ENCODE measurements around the gene GNA15.

DNA sequence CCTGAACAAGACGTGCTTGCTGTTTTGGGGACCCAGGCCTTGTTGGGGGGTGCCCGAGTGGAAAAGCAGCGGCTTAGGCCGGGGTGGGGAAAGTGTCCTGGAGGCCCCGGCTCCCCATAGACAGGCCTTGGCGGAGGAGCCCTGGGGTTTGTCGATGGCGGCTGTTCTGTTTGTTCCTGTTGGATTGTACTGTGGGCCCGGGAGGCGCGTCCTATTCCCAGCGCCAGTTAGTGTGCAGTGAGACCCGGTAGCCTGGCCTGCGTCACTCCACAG, 61.0 kb downstream of the GNA15 start:
- TF ChIP-seq, protein P1, sequence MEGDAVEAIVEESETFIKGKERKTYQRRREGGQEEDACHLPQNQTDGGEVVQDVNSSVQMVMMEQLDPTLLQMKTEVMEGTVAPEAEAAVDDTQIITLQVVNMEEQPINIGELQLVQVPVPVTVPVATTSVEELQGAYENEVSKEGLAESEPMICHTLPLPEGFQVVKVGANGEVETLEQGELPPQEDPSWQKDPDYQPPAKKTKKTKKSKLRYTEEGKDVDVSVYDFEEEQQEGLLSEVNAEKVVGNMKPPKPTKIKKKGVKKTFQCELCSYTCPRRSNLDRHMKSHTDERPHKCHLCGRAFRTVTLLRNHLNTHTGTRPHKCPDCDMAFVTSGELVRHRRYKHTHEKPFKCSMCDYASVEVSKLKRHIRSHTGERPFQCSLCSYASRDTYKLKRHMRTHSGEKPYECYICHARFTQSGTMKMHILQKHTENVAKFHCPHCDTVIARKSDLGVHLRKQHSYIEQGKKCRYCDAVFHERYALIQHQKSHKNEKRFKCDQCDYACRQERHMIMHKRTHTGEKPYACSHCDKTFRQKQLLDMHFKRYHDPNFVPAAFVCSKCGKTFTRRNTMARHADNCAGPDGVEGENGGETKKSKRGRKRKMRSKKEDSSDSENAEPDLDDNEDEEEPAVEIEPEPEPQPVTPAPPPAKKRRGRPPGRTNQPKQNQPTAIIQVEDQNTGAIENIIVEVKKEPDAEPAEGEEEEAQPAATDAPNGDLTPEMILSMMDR (IDR thresholded peaks at IDR 0.05), result no peak
- TF ChIP-seq POLR2AphosphoS5 (IDR thresholded peaks at IDR 0.05) (no peak), POLR2A (IDR thresholded peaks at IDR 0.05) (no peak)

Measured in breast epithelium (tissue), 3 donors.